GM23248 (cell line): Measurements from ENCODE around the gene CTNNA2.

Experiments
- EZH2 ChIP-seq: fragments of 200-600 bp; sonication (generic); IDR thresholded peaks from 2 replicates; pipeline ENCODE4 v1.6.1; 2018; ENCODE audit warnings: antibody characterized with exemption, mild to moderate bottlenecking; ENCODE audit not compliant: insufficient read depth, poor library complexity, severe bottlenecking
- EZH2phosphoT487 ChIP-seq: fragments of 200-600 bp; sonication (generic); IDR thresholded peaks from 2 replicates; pipeline ENCODE4 v1.6.1; 2018; ENCODE audit warnings: antibody characterized with exemption, moderate library complexity, mild to moderate bottlenecking, low read depth; ENCODE audit not compliant: insufficient read depth

GRCh38 chr2:80348953-80349352 is 836.1 kb downstream of the CTNNA2 start:
- TF ChIP-seq EZH2 (no peak), EZH2phosphoT487 (no peak)
